ENCODE measurements around the gene LAYN. TPM values are rescaled to one million over a fixed set of nuclear protein-coding genes. Genes with fewer than 3 reads are reported as not detected.

The LAYN gene
- total RNA-seq, 1 experiment from 2014 or later = 0.79 TPM

DNA sequence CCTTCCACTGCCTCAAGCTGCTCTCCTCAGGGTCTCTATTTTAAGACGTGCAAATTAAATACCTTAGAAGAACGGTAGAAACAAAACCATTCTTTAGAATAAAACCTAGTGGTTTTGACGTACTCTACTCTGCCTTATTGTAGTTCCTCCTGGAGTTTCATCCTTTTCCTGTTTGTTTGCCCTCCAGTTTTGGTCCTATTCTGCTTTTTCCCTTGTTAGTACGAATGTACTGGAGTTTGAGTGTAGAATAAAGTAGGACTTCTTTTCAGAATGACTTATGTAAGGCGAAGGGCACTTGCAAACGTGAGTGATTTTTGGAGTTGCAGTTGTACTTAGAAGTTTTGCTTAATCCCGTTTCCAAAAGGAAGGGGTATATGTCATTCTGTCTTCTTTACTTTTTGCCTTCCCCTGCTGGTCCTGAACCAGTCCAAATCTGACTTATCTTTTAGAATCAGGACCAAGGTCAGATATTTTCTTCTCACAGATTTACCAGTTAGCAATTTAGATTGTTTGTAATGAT is 63.2 kb downstream of the LAYN start:
- Histone ChIP-seq H3K9me3 (no peaks in the 10 kb centered on the region), H3K4me1 (peaks cover 30% of the 10 kb centered on the region), H3K36me3 (ENCODE audit: control insufficient read depth, insufficient read depth, low read length) (no peaks in the 10 kb centered on the region), H3K4me3 (ENCODE audit: low read depth, low read length) (peak overlapping the region; percentile 87), H3K27me3 (replicated peaks; ENCODE audit: control insufficient read depth, insufficient read depth, low read length) (no peaks in the 10 kb centered on the region)
- POLR2A ChIA-PET = interaction anchor here (0.6 kb wide), 1 partner anchor 230 kb away, joined by 3 read pairs; no protein-coding TSS in a partner anchor
- intact Hi-C loops (cut with micrococcal nuclease; ENCODE audit: unreplicated experiment) = loop anchor here (1.0 to 5.0 kb wide), 6 partner anchors 20 to 379 kb away; no protein-coding TSS in a partner anchor
- DNase-seq = no peak
- TSS peak; percentile 38 for BruUV-seq (replicated peaks)
- no peaks in the 10 kb centered on the region for H3K9me3 Mint-ChIP-seq (ENCODE audit: unreplicated experiment)
- H3K4me1 Mint-ChIP-seq (ENCODE audit: low read depth, unreplicated experiment) = peaks cover 30% of the 10 kb centered on the region
- H3K36me3 Mint-ChIP-seq (ENCODE audit: insufficient read depth, unreplicated experiment) = peaks cover 17% of the 10 kb centered on the region
- peak overlapping the region; percentile 97 for H3K4me3 Mint-ChIP-seq (ENCODE audit: unreplicated experiment)
- peak overlapping the region; percentile 95 for H3K27ac Mint-ChIP-seq (ENCODE audit: unreplicated experiment)
- TF ChIP-seq, protein P1, sequence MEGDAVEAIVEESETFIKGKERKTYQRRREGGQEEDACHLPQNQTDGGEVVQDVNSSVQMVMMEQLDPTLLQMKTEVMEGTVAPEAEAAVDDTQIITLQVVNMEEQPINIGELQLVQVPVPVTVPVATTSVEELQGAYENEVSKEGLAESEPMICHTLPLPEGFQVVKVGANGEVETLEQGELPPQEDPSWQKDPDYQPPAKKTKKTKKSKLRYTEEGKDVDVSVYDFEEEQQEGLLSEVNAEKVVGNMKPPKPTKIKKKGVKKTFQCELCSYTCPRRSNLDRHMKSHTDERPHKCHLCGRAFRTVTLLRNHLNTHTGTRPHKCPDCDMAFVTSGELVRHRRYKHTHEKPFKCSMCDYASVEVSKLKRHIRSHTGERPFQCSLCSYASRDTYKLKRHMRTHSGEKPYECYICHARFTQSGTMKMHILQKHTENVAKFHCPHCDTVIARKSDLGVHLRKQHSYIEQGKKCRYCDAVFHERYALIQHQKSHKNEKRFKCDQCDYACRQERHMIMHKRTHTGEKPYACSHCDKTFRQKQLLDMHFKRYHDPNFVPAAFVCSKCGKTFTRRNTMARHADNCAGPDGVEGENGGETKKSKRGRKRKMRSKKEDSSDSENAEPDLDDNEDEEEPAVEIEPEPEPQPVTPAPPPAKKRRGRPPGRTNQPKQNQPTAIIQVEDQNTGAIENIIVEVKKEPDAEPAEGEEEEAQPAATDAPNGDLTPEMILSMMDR (IDR thresholded peaks at IDR 0.05; ENCODE audit: insufficient read depth in 1 of 2, low read depth in 1 of 2, low read length in 1 of 2, severe bottlenecking in 1 of 2, unreplicated experiment in 1 of 2) = no peak
- H3K27me3 Mint-ChIP-seq (ENCODE audit: insufficient read depth, unreplicated experiment) = no peaks in the 10 kb centered on the region
- CTCF ChIA-PET = interaction anchor here (0.9 to 2.6 kb wide), 18 partner anchors 9 to 248 kb away, joined by 3 to 17 read pairs (median 4); partner anchors contain the start of gene PPP2R1B

DNA sequence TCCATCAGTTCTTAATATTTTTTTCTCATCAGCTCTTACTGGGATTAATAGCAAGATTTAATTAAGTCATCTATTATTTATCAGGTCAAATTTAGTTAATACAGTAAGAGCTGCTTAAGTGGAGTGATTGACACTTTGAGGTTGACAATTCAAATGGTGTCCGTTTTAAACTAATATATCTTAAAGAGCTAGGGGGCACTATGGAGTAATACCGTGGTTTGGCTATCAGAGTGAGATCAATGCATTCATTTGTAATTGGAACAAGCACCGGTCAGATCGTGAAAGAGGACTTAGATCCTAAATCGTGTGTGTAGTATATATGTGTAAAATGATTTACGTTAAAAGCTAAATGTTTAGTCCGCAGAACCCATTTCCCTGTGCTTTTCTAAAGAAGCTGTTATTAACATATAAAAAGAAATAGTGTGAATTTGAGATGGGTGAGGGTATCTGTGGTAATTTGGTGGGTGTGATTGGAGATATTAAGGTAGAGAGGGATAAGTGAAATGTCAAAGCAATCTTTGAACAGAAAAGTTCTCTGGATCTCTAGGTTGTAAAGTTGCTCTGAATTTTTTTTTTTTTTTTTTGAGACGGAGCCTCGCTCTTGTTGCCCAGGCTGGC is 64.0 kb downstream of the LAYN start:
- peaks cover 30% of the 10 kb centered on the region for H3K4me1 Mint-ChIP-seq (ENCODE audit: low read depth, unreplicated experiment)
- intact Hi-C loops (cut with micrococcal nuclease; ENCODE audit: unreplicated experiment) = loop anchor here (1.0 to 5.0 kb wide), 6 partner anchors 19 to 378 kb away; no protein-coding TSS in a partner anchor
- H3K36me3 Mint-ChIP-seq (ENCODE audit: insufficient read depth, unreplicated experiment) = peaks cover 17% of the 10 kb centered on the region
- no peaks in the 10 kb centered on the region for H3K27me3 Mint-ChIP-seq (ENCODE audit: insufficient read depth, unreplicated experiment)
- Histone ChIP-seq H3K9me3 (no peaks in the 10 kb centered on the region), H3K27me3 (replicated peaks; ENCODE audit: control insufficient read depth, insufficient read depth, low read length) (no peaks in the 10 kb centered on the region), H3K4me1 (peaks cover 30% of the 10 kb centered on the region), H3K4me3 (ENCODE audit: low read depth, low read length) (no peak overlapping the region), H3K36me3 (ENCODE audit: control insufficient read depth, insufficient read depth, low read length) (no peaks in the 10 kb centered on the region)
- no peaks in the 10 kb centered on the region for H3K9me3 Mint-ChIP-seq (ENCODE audit: unreplicated experiment)
- peak in 1 of 2 experiments; percentile 78 for DNase-seq
- POLR2A ChIA-PET = interaction anchor here (0.6 kb wide), 1 partner anchor 19 kb away, joined by 3 read pairs; no protein-coding TSS in a partner anchor
- CTCF ChIA-PET = interaction anchor here (0.6 to 1.7 kb wide), 23 partner anchors 9 to 322 kb away, joined by 3 to 17 read pairs (median 4); partner anchors contain the start of gene PPP2R1B
- TF ChIP-seq, protein P1 (IDR thresholded peaks at IDR 0.05; ENCODE audit: insufficient read depth in 1 of 2, low read depth in 1 of 2, low read length in 1 of 2, severe bottlenecking in 1 of 2, unreplicated experiment in 1 of 2) = peak; percentile 81 to 86
- H3K4me3 Mint-ChIP-seq (ENCODE audit: unreplicated experiment) = peak overlapping the region; percentile 97
- peak overlapping the region; percentile 25 for H3K27ac Mint-ChIP-seq (ENCODE audit: unreplicated experiment)
- no TSS peak for BruUV-seq (replicated peaks)

DNA sequence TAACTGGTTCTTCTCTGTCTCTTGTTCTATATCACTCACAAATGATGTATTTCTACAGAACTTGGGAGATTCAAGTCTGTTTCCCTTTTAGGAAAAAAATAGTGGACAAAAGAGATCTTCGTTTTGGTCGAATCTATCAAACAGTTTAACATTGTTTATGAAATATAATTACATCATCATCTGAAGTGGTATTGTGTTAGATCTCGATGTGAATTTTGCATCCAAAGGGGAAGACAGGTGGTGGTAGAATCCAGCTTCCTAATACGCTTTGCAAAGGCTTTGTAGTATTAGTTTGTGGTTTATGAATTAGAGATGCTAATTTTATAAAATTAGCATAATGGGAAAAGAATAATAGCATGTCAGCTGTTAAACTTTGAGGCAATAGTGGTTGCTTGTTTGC is 65.2 kb downstream of the LAYN start:
- intact Hi-C loops (cut with micrococcal nuclease; ENCODE audit: unreplicated experiment) = loop anchor here (2.0 kb wide), 1 partner anchor 83 kb away; no protein-coding TSS in a partner anchor
- no peaks in the 10 kb centered on the region for H3K27me3 ChIP-seq (replicated peaks; ENCODE audit: control insufficient read depth, insufficient read depth, low read length)
- Mint-ChIP-seq H3K27me3 (ENCODE audit: insufficient read depth, unreplicated experiment) (no peaks in the 10 kb centered on the region), H3K9me3 (ENCODE audit: unreplicated experiment) (no peaks in the 10 kb centered on the region), H3K4me3 (ENCODE audit: unreplicated experiment) (no peak overlapping the region), H3K4me1 (ENCODE audit: low read depth, unreplicated experiment) (peaks cover 30% of the 10 kb centered on the region), H3K36me3 (ENCODE audit: insufficient read depth, unreplicated experiment) (peaks cover 17% of the 10 kb centered on the region), H3K27ac (ENCODE audit: unreplicated experiment) (no peak overlapping the region)
- ChIA-PET POLR2A (no interaction called here), CTCF (interaction anchor here (1.1 kb wide), 1 partner anchor 172 kb away, joined by 3 read pairs; no protein-coding TSS in a partner anchor)
- H3K4me1 ChIP-seq = peaks cover 30% of the 10 kb centered on the region
- no TSS peak for BruUV-seq (replicated peaks)
- no peak overlapping the region for H3K4me3 ChIP-seq (ENCODE audit: low read depth, low read length)
- H3K9me3 ChIP-seq = no peaks in the 10 kb centered on the region
- no peaks in the 10 kb centered on the region for H3K36me3 ChIP-seq (ENCODE audit: control insufficient read depth, insufficient read depth, low read length)
- TF ChIP-seq, protein P1 (IDR thresholded peaks at IDR 0.05; ENCODE audit: insufficient read depth in 1 of 2, low read depth in 1 of 2, low read length in 1 of 2, severe bottlenecking in 1 of 2, unreplicated experiment in 1 of 2) = no peak
- no peak for DNase-seq

All from Caco-2 (cell line).